Fibroblast of lung (primary cell): ENCODE data around the gene PRPF39. TPM values are rescaled to one million over a fixed set of nuclear protein-coding genes. Genes with fewer than 3 reads are reported as not detected.
A peak's percentile ranks its signal among the peaks of the same experiment; 100 is the strongest.

Experiments used
- DNase-seq, 2 donors: peaks; one replicate each; pipeline versions ENCODE4 v3.0.0 to v3.0.0-alpha.2; 2010; ENCODE audit warnings: low read depth in 2 of 2
- H2AFZ ChIP-seq: 2 replicates; pipeline ENCODE4 v1.5.1; 2012; ENCODE audit warnings: low read length, control low read depth, inconsistent platforms
- H3K27ac ChIP-seq: 2 replicates; pipeline ENCODE4 v1.5.1; 2011; ENCODE audit warnings: low read length, control low read depth; ENCODE audit not compliant: insufficient read depth
- H3K27me3 ChIP-seq: 2 replicates; pipeline ENCODE4 v1.5.1; 2011; ENCODE audit warnings: mild to moderate bottlenecking, low read length; ENCODE audit not compliant: control insufficient read depth, insufficient read depth
- H3K36me3 ChIP-seq: 2 replicates; pipeline ENCODE4 v1.5.1; 2011; ENCODE audit warnings: low read length; ENCODE audit not compliant: control insufficient read depth, insufficient read depth
- H3K4me1 ChIP-seq: 2 replicates; pipeline ENCODE4 v1.5.1; 2011; ENCODE audit warnings: low read length; ENCODE audit not compliant: control insufficient read depth, insufficient read depth; ENCODE audit errors: extremely low read depth
- H3K4me2 ChIP-seq: 2 replicates; pipeline ENCODE4 v1.5.1; 2011; ENCODE audit warnings: low read length, control low read depth; ENCODE audit not compliant: insufficient read depth; ENCODE audit errors: extremely low read depth
- H3K4me3 ChIP-seq, 4 experiments: fragments of 200-600 bp in 1 of 4; sonication (generic) in 1 of 4; replicated peaks in 1 of 4; 2 replicates each; pipeline ENCODE4 v1.5.1; 2011 to 2016; ENCODE audit warnings: low read length in 4 of 4, low read depth in 3 of 4, mild to moderate bottlenecking in 3 of 4, control low read depth in 2 of 4, inconsistent platforms in 1 of 4, mixed read lengths in 1 of 4; ENCODE audit not compliant: insufficient read depth in 1 of 4; ENCODE audit errors: control extremely low read depth in 1 of 4
- H3K79me2 ChIP-seq: 2 replicates; pipeline ENCODE4 v1.5.1; 2012; ENCODE audit warnings: mild to moderate bottlenecking, low read length, inconsistent platforms; ENCODE audit not compliant: control insufficient read depth, insufficient read depth
- H3K9ac ChIP-seq: 2 replicates; pipeline ENCODE4 v1.5.1; 2011; ENCODE audit warnings: mild to moderate bottlenecking, low read length, control low read depth; ENCODE audit not compliant: insufficient read depth
- H3K9me3 ChIP-seq: 2 replicates; pipeline ENCODE4 v1.5.1; 2012; ENCODE audit warnings: low read depth, low read length; ENCODE audit not compliant: control insufficient read depth, insufficient read depth
- H4K20me1 ChIP-seq: 2 replicates; pipeline ENCODE4 v1.5.1; 2011; ENCODE audit warnings: low read length; ENCODE audit not compliant: control insufficient read depth, insufficient read depth; ENCODE audit errors: extremely low read depth
- EZH2 ChIP-seq: IDR thresholded peaks from 2 replicates; pipeline ENCODE4 v1.5.1; 2012; ENCODE audit warnings: low read length, control low read depth, mild to moderate bottlenecking; ENCODE audit errors: missing control alignments
- polyA plus RNA-seq, 2 donors: library from polyadenylated mRNA; depleted of rRNA in 1 of 2; stranded (reverse) in 1 of 2; unstranded in 1 of 2; fragments of >200 nt; gene quantifications; 2 replicates each; pipeline ENCODE4 v1.2.1, GENCODE V29; 2011 to 2012; ENCODE audit warnings: missing spikeins in 1 of 2
- total RNA-seq: library from RNA; depleted of rRNA; stranded (reverse); fragments of >200 nt; gene quantifications from 2 replicates; pipeline ENCODE4 v1.2.1, GENCODE V29; 2014
- TF ChIP-seq, protein P1 (sequence below), 2 donors: IDR thresholded peaks in 1 of 2; conservative IDR thresholded peaks in 1 of 2; 1 replicate in 1 of 2; 2 replicates in 1 of 2; pipeline ENCODE4 v1.5.1; 2011 to 2012; ENCODE audit warnings: low read length in 2 of 2, control low read depth in 1 of 2, inconsistent platforms in 1 of 2, low read depth in 1 of 2, mild to moderate bottlenecking in 1 of 2

PRPF39 gene
- total and polyA plus RNA-seq, 2 donors (not counting 1 experiment from before 2014, with no cell fraction given), result 28.4 to 28.5 TPM

DNA sequence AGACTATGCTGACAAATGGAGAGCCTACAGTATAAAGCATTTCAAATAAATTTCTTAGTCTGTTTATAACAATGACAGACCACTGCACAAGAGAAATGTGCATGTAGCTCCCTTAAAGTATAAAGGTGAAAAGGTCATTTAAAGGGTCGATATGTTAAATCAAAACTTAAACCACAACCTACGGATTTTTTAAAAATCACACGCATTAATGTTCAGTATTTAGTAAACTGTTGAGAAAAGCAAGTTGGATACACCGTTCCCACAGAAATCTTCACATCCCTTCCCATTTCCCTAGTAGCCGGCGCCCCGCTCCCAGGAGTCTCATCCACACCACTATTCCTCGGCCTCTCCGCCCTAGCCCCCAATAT is 49.8 kb downstream of the PRPF39 start:
- peak overlapping the region; percentile 78 to 95 (median 88) for H3K4me3 ChIP-seq
- H3K27ac ChIP-seq, result peak overlapping the region; percentile 88
- peak in 1 of 2 donors; percentile 6 for DNase-seq
- TF ChIP-seq, protein P1, sequence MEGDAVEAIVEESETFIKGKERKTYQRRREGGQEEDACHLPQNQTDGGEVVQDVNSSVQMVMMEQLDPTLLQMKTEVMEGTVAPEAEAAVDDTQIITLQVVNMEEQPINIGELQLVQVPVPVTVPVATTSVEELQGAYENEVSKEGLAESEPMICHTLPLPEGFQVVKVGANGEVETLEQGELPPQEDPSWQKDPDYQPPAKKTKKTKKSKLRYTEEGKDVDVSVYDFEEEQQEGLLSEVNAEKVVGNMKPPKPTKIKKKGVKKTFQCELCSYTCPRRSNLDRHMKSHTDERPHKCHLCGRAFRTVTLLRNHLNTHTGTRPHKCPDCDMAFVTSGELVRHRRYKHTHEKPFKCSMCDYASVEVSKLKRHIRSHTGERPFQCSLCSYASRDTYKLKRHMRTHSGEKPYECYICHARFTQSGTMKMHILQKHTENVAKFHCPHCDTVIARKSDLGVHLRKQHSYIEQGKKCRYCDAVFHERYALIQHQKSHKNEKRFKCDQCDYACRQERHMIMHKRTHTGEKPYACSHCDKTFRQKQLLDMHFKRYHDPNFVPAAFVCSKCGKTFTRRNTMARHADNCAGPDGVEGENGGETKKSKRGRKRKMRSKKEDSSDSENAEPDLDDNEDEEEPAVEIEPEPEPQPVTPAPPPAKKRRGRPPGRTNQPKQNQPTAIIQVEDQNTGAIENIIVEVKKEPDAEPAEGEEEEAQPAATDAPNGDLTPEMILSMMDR (conservative IDR thresholded peaks at IDR 0.05 in 1 of 2, IDR thresholded peaks at IDR 0.05 in 1 of 2; ENCODE audit: low read depth in 1 of 2, low read length in 2 of 2), result no peak
- TF ChIP-seq EZH2, result no peak
- H3K9me3 ChIP-seq, result no peaks in the 10 kb centered on the region
- H3K36me3 ChIP-seq, result no peaks in the 10 kb centered on the region
- peak overlapping the region; percentile 90 for H3K4me2 ChIP-seq
- no peaks in the 10 kb centered on the region for H3K4me1 ChIP-seq
- no peaks in the 10 kb centered on the region for H3K27me3 ChIP-seq
- H2AFZ ChIP-seq, result peak overlapping the region; percentile 91
- peak overlapping the region; percentile 90 for H3K9ac ChIP-seq
- peaks cover 44% of the 10 kb centered on the region for H3K79me2 ChIP-seq
- no peaks in the 10 kb centered on the region for H4K20me1 ChIP-seq

DNA sequence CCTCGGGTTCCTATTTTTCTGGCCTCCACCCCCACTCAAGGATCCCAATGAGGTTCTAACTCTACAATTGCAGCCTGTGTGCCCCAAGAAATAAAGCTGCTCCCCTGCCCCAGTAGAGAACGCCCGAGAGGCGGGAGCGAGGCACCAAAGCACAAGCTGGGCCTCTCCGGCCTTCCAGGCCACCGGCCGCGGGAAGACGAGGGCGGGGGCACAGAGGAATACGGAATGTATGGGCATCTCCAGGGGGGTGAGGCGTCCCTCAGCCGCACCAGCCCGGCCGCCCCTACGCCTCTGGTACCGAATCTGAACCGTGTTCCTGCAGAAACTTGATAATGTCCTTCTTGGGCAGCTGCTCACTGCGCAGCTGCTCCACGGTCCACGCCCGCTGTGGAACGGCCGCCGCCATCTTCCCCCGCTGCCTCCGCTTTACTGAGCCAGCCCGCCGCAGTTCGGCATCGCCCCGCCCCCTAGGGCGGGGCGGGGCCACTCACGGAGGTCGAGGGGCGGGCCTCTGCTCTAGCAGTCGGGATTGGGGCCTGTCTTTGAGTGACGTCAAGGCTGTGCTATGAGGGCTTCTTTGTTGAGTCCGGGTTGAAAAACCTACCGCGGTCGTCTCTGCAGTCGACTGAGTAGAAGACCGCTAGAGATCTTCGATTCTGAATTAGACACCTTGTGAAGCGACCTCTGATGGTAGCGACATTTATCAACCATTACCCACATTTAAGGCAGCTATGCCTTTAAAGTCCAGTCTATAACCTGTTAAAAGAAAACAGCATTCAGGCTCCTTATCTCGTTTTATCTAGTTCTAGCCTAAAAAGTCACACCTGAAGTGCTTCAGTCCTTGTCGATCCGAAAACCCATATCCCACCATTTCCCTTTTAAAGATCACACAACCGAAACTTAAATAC is 50.4 kb downstream of the PRPF39 start, which contains the start of gene FKBP3:
Gene FKBP3 (minus strand): TSS at position 431 of the 908 bp plus-strand sequence. CDS start 25 bp downstream, at position 406.
- Histone ChIP-seq H3K4me3 (peak within 1 kb of the TSS; percentile 81 to 95 (median 92)), H3K4me1 (no peaks in the 10 kb centered on the region), H3K79me2 (peaks cover 48% of the 10 kb centered on the region), H3K9me3 (no peaks in the 10 kb centered on the region), H3K27me3 (no peaks in the 10 kb centered on the region), H3K9ac (peak within 1 kb of the TSS; percentile 90), H4K20me1 (no peaks in the 10 kb centered on the region), H3K27ac (peak within 1 kb of the TSS; percentile 88), H2AFZ (peak within 1 kb of the TSS; percentile 91), H3K36me3 (no peaks in the 10 kb centered on the region), H3K4me2 (peak within 1 kb of the TSS; percentile 90)
- peak; percentile 99 for DNase-seq
- TF ChIP-seq, protein P1 (conservative IDR thresholded peaks at IDR 0.05 in 1 of 2, IDR thresholded peaks at IDR 0.05 in 1 of 2; ENCODE audit: low read depth in 1 of 2, low read length in 2 of 2), result no peak
- TF ChIP-seq EZH2, result no peak

DNA sequence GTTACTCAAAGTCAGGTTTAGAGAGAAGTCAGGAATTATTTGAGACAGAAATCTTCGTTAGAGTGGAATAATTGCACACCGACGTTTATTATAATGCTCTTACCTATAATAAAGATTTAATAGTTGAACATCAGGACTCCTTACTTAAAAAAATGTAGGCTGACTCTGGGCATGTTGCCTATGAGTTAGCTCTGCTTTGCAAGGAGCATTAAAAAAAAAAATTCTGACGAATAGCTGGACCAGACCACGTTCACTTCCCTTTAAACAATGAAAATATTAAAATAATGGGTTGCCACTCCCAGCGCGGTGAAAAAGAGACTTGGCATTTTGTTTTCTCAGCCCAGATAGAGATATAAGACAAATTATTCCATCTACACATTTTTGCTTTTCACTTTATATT is 51.2 kb downstream of the PRPF39 start:
- Histone ChIP-seq H3K27me3 (no peaks in the 10 kb centered on the region), H3K4me2 (peak overlapping the region; percentile 65), H3K27ac (peak overlapping the region; percentile 88), H4K20me1 (no peaks in the 10 kb centered on the region), H2AFZ (peak overlapping the region; percentile 44), H3K9ac (no peak overlapping the region), H3K36me3 (no peaks in the 10 kb centered on the region), H3K4me1 (no peaks in the 10 kb centered on the region), H3K4me3 (peak overlapping the region; percentile 47 to 95 (median 86)), H3K79me2 (peaks cover 54% of the 10 kb centered on the region), H3K9me3 (no peaks in the 10 kb centered on the region)
- TF ChIP-seq, protein P1 (conservative IDR thresholded peaks at IDR 0.05 in 1 of 2, IDR thresholded peaks at IDR 0.05 in 1 of 2; ENCODE audit: low read depth in 1 of 2, low read length in 2 of 2), result no peak
- no peak for TF ChIP-seq EZH2
- peak; percentile 51 to 57 for DNase-seq
